Hematopoietic multipotent progenitor cell treated with erythropoietin and hydrocortisone succinate and interleukin-3 and kit ligand, for 8 days (in vitro differentiated cells): ENCODE results near the gene KLHDC3.
"Not testable (repeated sequence)": the region's sequence is repeated elsewhere in the genome, so short reads cannot be mapped to it uniquely, and the experiment has no call there.

Experiments used
- DNase-seq: peaks from one replicate; pipeline ENCODE4 v3.0.0-alpha.2; 2015

Gene KLHDC3

GRCh38 chr6:43032326-43032725, 18.3 kb downstream of the KLHDC3 start:
- no peak for DNase-seq

- no peak for DNase-seq
Measured at GRCh38 chr6:43033496-43034189, 19.6 kb downstream of the KLHDC3 start.

GRCh38 chr6:43034190-43034525, 20.1 kb downstream of the KLHDC3 start:
- DNase-seq, result no peak

- no peak for DNase-seq
Measured at GRCh38 chr6:43035495-43036194, 21.6 kb downstream of the KLHDC3 start.

- DNase-seq, result no peak
Measured at GRCh38 chr6:43036712-43037111, 22.7 kb downstream of the KLHDC3 start.

- DNase-seq, result no peak
Measured at GRCh38 chr6:43037197-43037596, 23.1 kb downstream of the KLHDC3 start.

- no peak for DNase-seq
Measured at GRCh38 chr6:43037706-43038105, 23.7 kb downstream of the KLHDC3 start.

DNA sequence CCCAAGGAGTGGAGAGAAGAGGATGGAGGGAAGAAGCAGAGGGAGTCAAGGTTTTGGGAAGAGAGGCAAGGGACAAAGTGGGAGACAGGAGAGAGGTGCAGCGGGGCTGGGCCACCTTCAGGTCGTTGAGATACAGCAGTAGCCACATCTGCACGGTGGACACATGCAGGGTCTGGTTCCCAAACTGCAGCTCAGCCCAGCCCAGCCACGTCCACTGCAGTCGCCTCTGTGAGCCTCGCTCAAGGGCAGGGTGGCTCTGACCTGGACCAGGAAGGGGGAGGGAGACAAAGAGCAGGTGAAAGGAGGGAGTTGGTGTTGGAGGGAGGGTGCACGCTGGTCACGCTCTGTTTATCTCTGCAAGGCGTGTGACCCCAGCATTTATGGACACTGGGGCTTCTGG, 24.7 kb downstream of the KLHDC3 start:
- DNase-seq, result no peak

GRCh38 chr6:43040542-43041257, 26.7 kb downstream of the KLHDC3 start:
- DNase-seq, result no peak

- not testable (repeated sequence) for DNase-seq
Measured at GRCh38 chr6:43041475-43041874, 27.4 kb downstream of the KLHDC3 start.

GRCh38 chr6:43043310-43043709, 29.3 kb downstream of the KLHDC3 start:
- DNase-seq, result no peak

GRCh38 chr6:43045371-43045930, 31.4 kb downstream of the KLHDC3 start:
- DNase-seq, result no peak

- DNase-seq, result no peak
Measured at GRCh38 chr6:43047998-43048397, 33.9 kb downstream of the KLHDC3 start.

DNA sequence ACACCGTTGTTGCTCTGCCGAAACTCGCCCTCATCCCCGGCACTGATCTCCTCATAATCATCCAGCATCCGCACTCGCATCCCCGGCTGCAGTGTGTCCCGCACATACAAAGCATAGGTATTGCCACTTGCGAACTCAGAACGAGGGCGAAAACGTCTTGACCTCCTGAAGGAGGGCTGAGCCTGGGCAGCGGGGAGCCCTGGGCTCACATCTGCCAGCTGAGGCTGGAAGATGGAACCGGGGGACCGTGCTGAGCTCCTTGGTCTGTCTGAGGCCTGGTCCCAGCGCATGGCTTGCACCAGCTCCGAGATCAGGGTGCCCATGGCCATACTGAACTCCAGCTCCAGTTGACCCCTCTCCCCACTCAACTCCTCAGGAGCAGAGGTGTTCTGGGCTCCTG, 36.9 kb downstream of the KLHDC3 start:
- DNase-seq, result no peak

DNA sequence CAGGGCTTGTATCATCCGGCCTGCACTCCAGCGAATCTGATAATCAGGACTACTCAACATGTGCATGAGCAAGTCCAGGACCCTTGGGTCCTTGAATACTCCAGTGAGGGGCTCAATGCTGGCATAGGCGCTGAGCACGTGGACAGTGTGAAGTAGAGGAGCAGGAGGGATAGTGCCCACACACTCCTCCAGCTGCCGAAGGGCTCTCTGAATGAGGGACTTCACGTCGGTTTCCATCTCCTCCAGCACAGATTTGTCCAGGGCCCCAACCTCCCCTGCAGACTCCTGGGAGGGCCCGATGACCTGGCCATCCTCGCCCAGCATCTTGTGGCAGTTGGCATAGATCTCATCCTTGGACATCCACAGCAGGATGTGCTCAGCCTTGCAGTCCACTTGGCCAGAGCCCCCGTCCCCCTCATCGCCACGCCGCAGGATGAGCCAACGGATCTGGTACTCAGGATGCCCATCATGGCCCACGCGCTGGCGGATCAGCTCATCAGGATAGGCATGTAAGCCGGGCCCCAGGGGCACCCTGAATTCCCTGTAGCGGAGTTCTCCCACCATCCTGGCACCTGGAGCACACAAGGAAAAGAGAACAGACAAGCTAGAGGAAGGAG, 38.3 kb downstream of the KLHDC3 start:
- DNase-seq, result no peak

- DNase-seq, result peak; percentile 49
Measured at GRCh38 chr6:43052842-43053544, 38.9 kb downstream of the KLHDC3 start.

GRCh38 chr6:43053545-43054205, 39.6 kb downstream of the KLHDC3 start, which contains the start of gene CUL7:
Gene CUL7, minus strand, starts transcription at chr6:43053851. Its CDS starts 1,063 bp downstream, at chr6:43052788.
- peak; percentile 95 for DNase-seq

GRCh38 chr6:43054206-43054943, 40.3 kb downstream of the KLHDC3 start:
- DNase-seq, result no peak

- DNase-seq, result no peak
Measured at GRCh38 chr6:43055966-43056365, 41.9 kb downstream of the KLHDC3 start.

- DNase-seq, result peak; percentile 61
Measured at GRCh38 chr6:43058531-43058930, 44.5 kb downstream of the KLHDC3 start.
